ENCODE results near the gene TSEN2. TPM values are rescaled to one million over a fixed set of nuclear protein-coding genes. Genes with fewer than 3 reads are reported as not detected.

The TSEN2 gene
- total and polyA plus RNA-seq, 7 donors, result 12.5 to 30.9 (median 15.0) TPM

DNA sequence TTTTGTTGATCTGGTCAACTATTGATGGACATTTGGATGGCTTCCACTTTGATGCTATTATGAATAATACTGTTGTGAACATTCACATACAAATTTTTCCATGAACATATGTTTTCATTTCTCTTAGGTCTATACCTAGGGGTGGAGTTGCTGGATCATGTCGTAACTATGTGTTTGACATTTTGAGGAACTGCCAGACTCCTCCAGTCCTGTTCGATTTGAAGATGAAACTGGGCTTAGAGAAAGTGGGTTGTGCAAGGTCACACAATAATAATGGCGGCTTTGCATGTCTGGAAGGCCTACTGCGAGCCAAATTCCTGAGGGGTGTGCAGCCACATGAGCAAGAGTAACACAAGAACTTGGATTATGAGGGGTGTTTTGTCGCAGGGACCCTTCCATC is 2.6 kb downstream of the TSEN2 start:
- peaks cover 19% of the 10 kb centered on the region for H3K4me1 ChIP-seq
- DNase-seq (no peak), ATAC-seq (no peak)
- intact Hi-C loops (cut with DNase I), result no loop called here
- 64 to 72% (median 67%) methylated on average over 5 of the region's 5 CpGs for WGBS, 3 donors
- H3K4me3 ChIP-seq, result no peak overlapping the region
- H3K27me3 ChIP-seq (ENCODE audit: insufficient read depth in 3 of 3, low read length in 2 of 3), result no peaks in the 10 kb centered on the region
- H3K9me3 ChIP-seq, result no peaks in the 10 kb centered on the region
- H3K36me3 ChIP-seq (ENCODE audit: insufficient read depth in 1 of 2, low read depth in 1 of 2), result peaks cover 0 to 19% of the 10 kb centered on the region in 2 donors
- no peak overlapping the region for H3K27ac ChIP-seq
- TF ChIP-seq, protein P1, sequence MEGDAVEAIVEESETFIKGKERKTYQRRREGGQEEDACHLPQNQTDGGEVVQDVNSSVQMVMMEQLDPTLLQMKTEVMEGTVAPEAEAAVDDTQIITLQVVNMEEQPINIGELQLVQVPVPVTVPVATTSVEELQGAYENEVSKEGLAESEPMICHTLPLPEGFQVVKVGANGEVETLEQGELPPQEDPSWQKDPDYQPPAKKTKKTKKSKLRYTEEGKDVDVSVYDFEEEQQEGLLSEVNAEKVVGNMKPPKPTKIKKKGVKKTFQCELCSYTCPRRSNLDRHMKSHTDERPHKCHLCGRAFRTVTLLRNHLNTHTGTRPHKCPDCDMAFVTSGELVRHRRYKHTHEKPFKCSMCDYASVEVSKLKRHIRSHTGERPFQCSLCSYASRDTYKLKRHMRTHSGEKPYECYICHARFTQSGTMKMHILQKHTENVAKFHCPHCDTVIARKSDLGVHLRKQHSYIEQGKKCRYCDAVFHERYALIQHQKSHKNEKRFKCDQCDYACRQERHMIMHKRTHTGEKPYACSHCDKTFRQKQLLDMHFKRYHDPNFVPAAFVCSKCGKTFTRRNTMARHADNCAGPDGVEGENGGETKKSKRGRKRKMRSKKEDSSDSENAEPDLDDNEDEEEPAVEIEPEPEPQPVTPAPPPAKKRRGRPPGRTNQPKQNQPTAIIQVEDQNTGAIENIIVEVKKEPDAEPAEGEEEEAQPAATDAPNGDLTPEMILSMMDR (IDR thresholded peaks at IDR 0.05), result no peak

DNA sequence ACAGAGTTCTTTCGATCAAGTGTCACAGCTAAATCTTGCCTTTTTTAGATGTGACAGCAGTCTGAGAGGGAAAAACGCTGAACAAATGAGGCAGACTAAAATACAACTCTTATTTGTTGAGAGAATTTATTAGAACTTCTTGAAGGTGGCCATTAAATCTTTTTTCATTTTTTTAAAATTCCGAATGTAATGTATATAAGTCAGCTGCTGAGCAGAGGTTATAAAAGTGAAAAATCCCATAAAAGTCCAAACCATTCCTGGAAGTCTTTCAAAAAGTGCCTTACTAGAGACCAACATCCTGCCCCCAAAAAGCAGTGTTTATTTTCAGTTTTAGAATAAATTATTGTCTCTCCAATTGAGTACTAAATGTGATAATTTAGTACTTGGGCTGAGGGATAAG is 3.1 kb downstream of the TSEN2 start:
- intact Hi-C loops (cut with DNase I), result no loop called here
- Histone ChIP-seq H3K9me3 (no peaks in the 10 kb centered on the region), H3K36me3 (ENCODE audit: insufficient read depth in 1 of 2, low read depth in 1 of 2) (peaks cover 0 to 24% of the 10 kb centered on the region in 2 donors), H3K4me3 (no peak overlapping the region), H3K4me1 (peaks cover 19% of the 10 kb centered on the region), H3K27ac (no peak overlapping the region), H3K27me3 (ENCODE audit: insufficient read depth in 3 of 3, low read length in 2 of 3) (no peaks in the 10 kb centered on the region)
- DNase-seq, result no peak
- ATAC-seq, result no peak
- TF ChIP-seq, protein P1 (IDR thresholded peaks at IDR 0.05), result no peak
- 77 to 80% (median 79%) methylated on average over 3 of the region's 3 CpGs for whole genome bisulfite sequencing, 3 donors

DNA sequence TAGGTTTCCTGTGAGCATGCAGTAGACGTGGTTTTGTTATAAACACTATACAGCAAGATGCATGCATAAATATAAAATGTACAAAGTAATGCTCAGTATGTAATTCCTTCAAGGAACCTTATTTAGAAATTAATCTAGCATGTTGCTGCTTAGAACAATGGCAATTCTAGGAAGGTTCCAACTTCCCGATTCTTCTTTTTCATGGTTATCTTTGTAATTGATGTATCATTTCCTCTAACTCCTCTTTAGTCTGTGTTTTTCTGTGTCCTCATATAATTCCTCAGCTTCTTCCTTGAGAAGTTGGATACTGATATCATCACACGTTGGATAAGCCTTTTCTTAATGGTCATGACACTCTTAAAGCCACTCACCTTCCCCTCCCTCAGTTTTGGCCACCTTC is 3.5 kb downstream of the TSEN2 start:
- no peak overlapping the region for H3K27ac ChIP-seq
- TF ChIP-seq, protein P1 (IDR thresholded peaks at IDR 0.05), result no peak
- peaks cover 19% of the 10 kb centered on the region for H3K4me1 ChIP-seq
- no peak overlapping the region for H3K4me3 ChIP-seq
- H3K9me3 ChIP-seq, result no peaks in the 10 kb centered on the region
- DNase-seq, result no peak
- H3K36me3 ChIP-seq (ENCODE audit: insufficient read depth in 1 of 2, low read depth in 1 of 2), result peaks cover 2 to 28% of the 10 kb centered on the region in 2 donors
- no peak for ATAC-seq
- H3K27me3 ChIP-seq (ENCODE audit: insufficient read depth in 3 of 3, low read length in 2 of 3), result no peaks in the 10 kb centered on the region
- intact Hi-C loops (cut with DNase I), result no loop called here
- 76 to 82% (median 76%) methylated on average over 3 of the region's 3 CpGs for WGBS, 3 donors

DNA sequence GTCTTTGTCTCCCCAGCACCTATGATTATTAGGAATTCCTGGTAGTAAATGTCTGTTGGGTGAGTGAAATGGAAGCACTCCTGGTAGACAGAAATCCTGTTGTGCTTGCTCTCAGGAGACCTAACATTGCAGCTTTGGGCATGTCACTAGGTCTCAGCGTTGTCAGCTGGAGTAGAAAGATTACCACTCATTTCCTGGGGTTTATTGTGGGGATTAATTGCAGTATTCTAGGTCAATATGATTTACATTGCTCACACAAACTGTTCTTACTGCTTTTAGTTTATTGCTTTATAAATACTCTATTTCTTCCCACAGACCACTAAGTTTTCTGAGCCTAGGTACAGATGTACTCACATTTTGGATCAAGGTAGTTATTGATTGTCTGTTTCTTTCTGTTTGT is 5.1 kb downstream of the TSEN2 start:
- intact Hi-C loops (cut with DNase I), result no loop called here
- DNase-seq (no peak), ATAC-seq (no peak)
- Histone ChIP-seq H3K27ac (no peak overlapping the region), H3K27me3 (ENCODE audit: insufficient read depth in 3 of 3, low read length in 2 of 3) (no peaks in the 10 kb centered on the region), H3K4me3 (no peak overlapping the region), H3K36me3 (ENCODE audit: insufficient read depth in 1 of 2, low read depth in 1 of 2) (peaks cover 2 to 44% of the 10 kb centered on the region in 2 donors), H3K4me1 (peaks cover 13% of the 10 kb centered on the region), H3K9me3 (no peaks in the 10 kb centered on the region)
- TF ChIP-seq, protein P1 (IDR thresholded peaks at IDR 0.05), result no peak
- WGBS, 3 donors, result 57 to 64% (median 58%) methylated on average over 1 of the region's 1 CpG

DNA sequence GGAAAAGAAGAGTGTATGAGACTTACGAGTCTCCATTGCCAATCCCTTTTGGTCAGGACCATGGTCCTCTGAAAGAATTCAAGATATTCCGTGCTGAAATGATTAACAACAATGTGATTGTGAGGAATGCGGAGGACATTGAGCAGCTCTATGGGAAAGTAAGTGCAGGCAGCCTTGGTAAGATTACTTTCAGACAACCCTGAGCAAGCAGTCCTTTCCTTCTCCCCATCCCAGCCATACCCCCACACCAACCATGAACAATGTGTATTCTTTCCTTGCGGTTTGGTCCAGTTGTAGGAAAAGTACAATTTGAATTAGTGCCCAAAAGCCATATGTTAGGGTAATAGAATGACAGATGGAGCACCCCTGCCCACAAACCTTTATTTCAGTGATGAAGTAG is 5.6 kb downstream of the TSEN2 start:
- Histone ChIP-seq H3K27ac (no peak overlapping the region), H3K4me3 (no peak overlapping the region), H3K4me1 (peaks cover 13% of the 10 kb centered on the region), H3K9me3 (no peaks in the 10 kb centered on the region), H3K36me3 (ENCODE audit: insufficient read depth in 1 of 2, low read depth in 1 of 2) (peaks cover 2 to 48% of the 10 kb centered on the region in 2 donors), H3K27me3 (ENCODE audit: insufficient read depth in 3 of 3, low read length in 2 of 3) (no peaks in the 10 kb centered on the region)
- TF ChIP-seq, protein P1 (IDR thresholded peaks at IDR 0.05), result no peak
- 69 to 70% (median 69%) methylated on average over 4 of the region's 4 CpGs for WGBS, 3 donors
- ATAC-seq (no peak), DNase-seq (no peak)
- intact Hi-C loops (cut with DNase I), result no loop called here
